H1 (cell line): ENCODE data around the gene KCNA1. TPM values are rescaled to one million over a fixed set of nuclear protein-coding genes. Genes with fewer than 3 reads are reported as not detected.

ENCODE experiments used
- CTCF ChIA-PET: fragments of 300-600 bp; sonication (Branson Sonifier 250); formaldehyde crosslinking; loops from one replicate; lab custom pipeline; 2021; ENCODE audit not compliant: partially characterized antibody; lab: Charles Lee
- POLR2A ChIA-PET: fragments of 300-600 bp; sonication (Branson Sonifier 250); formaldehyde crosslinking; loops from one replicate; lab custom pipeline; 2021; ENCODE audit warnings: inconsistent platforms; ENCODE audit not compliant: partially characterized antibody; lab: Charles Lee
- DNase-seq, 2 experiments: peaks; one replicate each; pipeline versions ENCODE4 v3.0.0 to v3.0.0-alpha.2; 2010 to 2022; ENCODE audit warnings: low spot score in 2 of 2, low read depth in 1 of 2, mixed read lengths in 1 of 2
- FAIRE-seq: peaks from 2 replicates; lab custom pipeline; 2011; peaks lifted over from hg19 to GRCh38; lab: Jason Lieb, UNC
- H2AFZ ChIP-seq: 2 replicates; pipeline ENCODE4 v1.8.1; 2012; ENCODE audit warnings: low read length, inconsistent platforms
- H2AK5ac ChIP-seq: 2 replicates; pipeline ENCODE4 v1.6.1; 2013; ENCODE audit warnings: low read depth, low read length
- H2BK120ac ChIP-seq: replicated peaks from 2 replicates; pipeline ENCODE3; 2013; ENCODE audit warnings: low read depth, low read length, inconsistent platforms
- H2BK12ac ChIP-seq: 2 replicates; pipeline ENCODE4 v1.6.1; 2013; ENCODE audit warnings: low read depth, low read length
- H2BK15ac ChIP-seq: 2 replicates; pipeline ENCODE4 v1.6.1; 2013; ENCODE audit warnings: low read length
- H2BK20ac ChIP-seq: 2 replicates; pipeline ENCODE4 v1.6.1; 2013; ENCODE audit warnings: low read length
- H2BK5ac ChIP-seq: 2 replicates; pipeline ENCODE4 v1.6.1; 2013; ENCODE audit warnings: low read depth, low read length
- H3K14ac ChIP-seq: 2 replicates; pipeline ENCODE4 v1.6.1; 2013; ENCODE audit warnings: inconsistent platforms; ENCODE audit not compliant: insufficient read length
- H3K18ac ChIP-seq: 2 replicates; pipeline ENCODE4 v1.6.1; 2013; ENCODE audit warnings: low read length; ENCODE audit errors: extremely low read depth
- H3K23ac ChIP-seq: 2 replicates; pipeline ENCODE4 v1.6.1; 2013; ENCODE audit warnings: inconsistent platforms; ENCODE audit not compliant: insufficient read length
- H3K23me2 ChIP-seq: 2 replicates; pipeline ENCODE4 v1.6.1; 2013; ENCODE audit warnings: low read depth, low read length
- H3K27ac ChIP-seq: 2 replicates; pipeline ENCODE4 v1.6.1; 2011; ENCODE audit warnings: low read depth, low read length, inconsistent platforms
- H3K27me3 ChIP-seq, 4 experiments: replicated peaks in 1 of 4; 1 replicate in 1 of 4; 2 replicates in 3 of 4; pipeline versions ENCODE4 v1.6.1 to v1.8.1; 2011 to 2013; ENCODE audit warnings: low read length in 3 of 4, mild to moderate bottlenecking in 3 of 4, inconsistent platforms in 2 of 4, mixed read lengths in 2 of 4, moderate library complexity in 1 of 4; ENCODE audit not compliant: control insufficient read depth in 3 of 4, insufficient read depth in 3 of 4; ENCODE audit errors: extremely low read depth in 1 of 4
- H3K36me3 ChIP-seq, 4 experiments: 2 replicates each; pipeline versions ENCODE4 v1.6.1 to v1.8.1; 2011 to 2013; ENCODE audit warnings: mild to moderate bottlenecking in 4 of 4, low read length in 3 of 4, moderate library complexity in 2 of 4, control low read depth in 1 of 4, inconsistent platforms in 1 of 4; ENCODE audit not compliant: insufficient read depth in 4 of 4, control insufficient read depth in 2 of 4
- H3K4ac ChIP-seq: replicated peaks from 2 replicates; pipeline ENCODE3; 2013; ENCODE audit warnings: low read length, low read depth, mixed read lengths, inconsistent platforms; ENCODE audit not compliant: insufficient read length
- H3K4me1 ChIP-seq, 4 experiments: replicated peaks in 1 of 4; 1 replicate in 1 of 4; 2 replicates in 3 of 4; pipeline versions ENCODE4 v1.6.1 to v1.8.1; 2011 to 2013; ENCODE audit warnings: low read length in 3 of 4, inconsistent platforms in 2 of 4, mixed read lengths in 1 of 4; ENCODE audit not compliant: insufficient read depth in 4 of 4, control insufficient read depth in 3 of 4
- H3K4me2 ChIP-seq, 2 experiments: 2 replicates each; pipeline versions ENCODE4 v1.6.1 to v1.8.1; 2011 to 2013; ENCODE audit warnings: low read depth in 2 of 2, low read length in 2 of 2, control low read depth in 1 of 2, inconsistent platforms in 1 of 2, mild to moderate bottlenecking in 1 of 2; ENCODE audit not compliant: insufficient read depth in 1 of 2
- H3K4me3 ChIP-seq, 4 experiments: fragments of 200-600, 300-600 bp in 1 of 4; sonication (generic), shearing (Covaris generic), sonication (Bioruptor Twin) in 1 of 4; 2 replicates each; pipeline versions ENCODE4 v1.5.1 to v1.8.1; 2011 to 2016; ENCODE audit warnings: low read length in 4 of 4, low read depth in 3 of 4, control low read depth in 2 of 4, inconsistent platforms in 2 of 4, mild to moderate bottlenecking in 2 of 4, mixed read lengths in 1 of 4, moderate library complexity in 1 of 4; ENCODE audit not compliant: insufficient read depth in 2 of 4; ENCODE audit errors: extremely low read depth in 1 of 4
- H3K56ac ChIP-seq: replicated peaks from 2 replicates; pipeline ENCODE3; 2013; ENCODE audit warnings: low read depth, mild to moderate bottlenecking, mixed read lengths, low read length, inconsistent platforms; ENCODE audit not compliant: insufficient read length
- H3K79me1 ChIP-seq: 2 replicates; pipeline ENCODE4 v1.6.1; 2013; ENCODE audit warnings: low read depth, low read length, control low read depth
- H3K79me2 ChIP-seq, 2 experiments: 2 replicates each; pipeline versions ENCODE4 v1.6.1 to v1.8.1; 2012 to 2013; ENCODE audit warnings: low read length in 2 of 2, mild to moderate bottlenecking in 2 of 2, inconsistent platforms in 1 of 2; ENCODE audit not compliant: insufficient read depth in 2 of 2, control insufficient read depth in 1 of 2
- H3K9ac ChIP-seq, 4 experiments: replicated peaks in 1 of 4; 1 replicate in 1 of 4; 2 replicates in 3 of 4; pipeline versions ENCODE4 v1.6.1 to v1.8.1; 2011 to 2013; ENCODE audit warnings: low read depth in 3 of 4, low read length in 3 of 4, control low read depth in 2 of 4, mild to moderate bottlenecking in 2 of 4, moderate library complexity in 2 of 4, inconsistent platforms in 1 of 4; ENCODE audit errors: extremely low read depth in 1 of 4
- H3K9me3 ChIP-seq, 2 experiments: 2 replicates each; pipeline versions ENCODE4 v1.6.1 to v1.8.1; 2012 to 2013; ENCODE audit warnings: mild to moderate bottlenecking in 2 of 2, moderate library complexity in 2 of 2, control low read depth in 1 of 2, inconsistent platforms in 1 of 2, low read depth in 1 of 2, low read length in 1 of 2, mixed read lengths in 1 of 2; ENCODE audit not compliant: insufficient read depth in 2 of 2
- H4K20me1 ChIP-seq, 2 experiments: replicated peaks in 1 of 2; 2 replicates each; pipeline versions ENCODE3 to v1.8.1; 2011 to 2013; ENCODE audit warnings: inconsistent platforms in 2 of 2, low read length in 2 of 2, mild to moderate bottlenecking in 1 of 2; ENCODE audit not compliant: insufficient read depth in 2 of 2, control insufficient read depth in 1 of 2
- H4K5ac ChIP-seq: 2 replicates; pipeline ENCODE4 v1.6.1; 2013; ENCODE audit warnings: low read length, low read depth, mixed read lengths, inconsistent platforms; ENCODE audit not compliant: insufficient read length
- H4K8ac ChIP-seq: 2 replicates; pipeline ENCODE4 v1.8.0; 2013; ENCODE audit warnings: mild to moderate bottlenecking, moderate library complexity, low read length, inconsistent platforms; ENCODE audit not compliant: insufficient read depth; ENCODE audit errors: extremely low read depth
- H4K91ac ChIP-seq: replicated peaks from 2 replicates; pipeline ENCODE3; 2013; ENCODE audit warnings: low read length, mixed read lengths, inconsistent platforms; ENCODE audit not compliant: insufficient read length
- ASH2L ChIP-seq: fragments of 200-600, 300-600 bp; sonication (generic); IDR thresholded peaks from one replicate; pipeline ENCODE4 v1.7.1; 2017; ENCODE audit warnings: low read length
- BRCA1 ChIP-seq: IDR thresholded peaks from 2 replicates; pipeline ENCODE4 v1.6.1; 2012; ENCODE audit warnings: low read depth, low read length, improper control_type of control experiment
- FOSL1 ChIP-seq: IDR thresholded peaks from 2 replicates; pipeline ENCODE4 v1.6.1; 2011; ENCODE audit warnings: mild to moderate bottlenecking, low read depth, low read length, moderate library complexity; ENCODE audit not compliant: insufficient read depth
- GABPA ChIP-seq: IDR thresholded peaks from 2 replicates; pipeline ENCODE4 v1.6.1; 2011; ENCODE audit warnings: mild to moderate bottlenecking, low read length, moderate library complexity, borderline replicate concordance; ENCODE audit not compliant: insufficient read depth
- NANOG ChIP-seq: IDR thresholded peaks from 2 replicates; pipeline ENCODE4 v1.6.1; 2011; ENCODE audit warnings: low read length, low read depth, mild to moderate bottlenecking, inconsistent platforms; ENCODE audit not compliant: insufficient read depth, poor library complexity, severe bottlenecking
- SIN3A ChIP-seq, 2 experiments: IDR thresholded peaks in 1 of 2; conservative IDR thresholded peaks in 1 of 2; 2 replicates each; pipeline ENCODE4 v1.6.1; 2011 to 2012; ENCODE audit warnings: low read length in 2 of 2, improper control_type of control experiment in 1 of 2, low read depth in 1 of 2, mild to moderate bottlenecking in 1 of 2
- SIX5 ChIP-seq: IDR thresholded peaks from 2 replicates; pipeline ENCODE4 v1.6.1; 2011; ENCODE audit warnings: mild to moderate bottlenecking, low read depth, low read length
- SUZ12 ChIP-seq: fragments of 200-600 bp; sonication (generic); IDR thresholded peaks from 2 replicates; pipeline ENCODE4 v1.6.1; 2012; ENCODE audit warnings: mild to moderate bottlenecking, inconsistent platforms, low read length, moderate library complexity, mixed read lengths
- YY1 ChIP-seq: IDR thresholded peaks from 2 replicates; pipeline ENCODE4 v1.6.1; 2011; ENCODE audit warnings: low read depth, mild to moderate bottlenecking, low read length
- ZNF274 ChIP-seq: IDR thresholded peaks from 2 replicates; pipeline ENCODE4 v1.7.0; 2012; ENCODE audit warnings: low read length, borderline replicate concordance; ENCODE audit errors: extremely low read depth
- WGBS, 2 experiments: shearing (Covaris generic) in 1 of 2; methylation state at CpG; one replicate each; pipeline versions ENCODE4 v1.1.6 to v1.1.7; 2013 to 2015; ENCODE audit warnings: low lambda C conversion rate in 2 of 2, mixed read lengths in 2 of 2, inconsistent platforms in 1 of 2, low coverage in 1 of 2, missing lambda C conversion rate in 1 of 2; ENCODE audit not compliant: insufficient replicate concordance in 2 of 2, insufficient coverage in 1 of 2, insufficient read length in 1 of 2; ENCODE audit errors: extremely low coverage in 1 of 2, missing lambda C conversion rate in 1 of 2; 5-methylcytosine and 5-hydroxymethylcytosine counted together
- long read RNA-seq, 2 experiments: library from RNA in 1 of 2; library from capped mRNA in 1 of 2; stranded (forward); transcript quantifications; one replicate each; pipeline ENCODE4 v2.0.0, GENCODE V29; 2021; ENCODE audit warnings: inconsistent platforms in 1 of 2
- polyA minus RNA-seq, 3 experiments: library from RNA; depleted of rRNA, polyadenylated mRNA; stranded (reverse); fragments of >200 nt; gene quantifications; 1 replicate in 2 of 3; 2 replicates in 1 of 3; pipeline ENCODE4 v1.2.3, GENCODE V29; 2011
- polyA plus RNA-seq, 7 experiments: library from polyadenylated mRNA; depleted of rRNA in 3 of 7; stranded (reverse) in 5 of 7; unstranded in 2 of 7; fragments of >200 nt in 5 of 7; fragments of 200-250 nt in 2 of 7; gene quantifications; 1 replicate in 5 of 7; 2 replicates in 1 of 7; 4 replicates in 1 of 7; pipeline versions ENCODE4 v1.2.1 to v1.2.3, GENCODE V29; 2011 to 2013; ENCODE audit warnings: missing spikeins in 2 of 7, mixed read lengths in 2 of 7
- total RNA-seq: library from RNA; stranded (reverse); fragmentation: NEBNext Ultra II Directional; extraction: Animal tissue kit (Norgen Biotek cat#: 25700); gene quantifications from 2 replicates; pipeline ENCODE4 v1.2.1, GENCODE V29; 2021

Gene KCNA1
- total RNA-seq = 0.23 and 0.30 TPM in 2 replicates
- 0.19 and 0.23 TPM in 2 replicates for polyA plus RNA-seq (2011; rRNA removed)
- polyA plus RNA-seq (2011; cell fraction: cytosol; rRNA removed) = 0.12 TPM
- 0.36 TPM for polyA plus RNA-seq (2011; cell fraction: nucleus; rRNA removed)
- polyA plus RNA-seq (2012, experiment 1 of 2) = 0.06 to 0.46 TPM (median 0.16 TPM) in 4 replicates
- polyA plus RNA-seq (2012, experiment 2 of 2) = 0.01 TPM
- polyA plus RNA-seq (2013, experiment 1 of 2) = 0.10 TPM
- polyA plus RNA-seq (2013, experiment 2 of 2) = 0.13 TPM
- 0.59 and 1.1 TPM in 2 replicates for polyA minus RNA-seq (2011; rRNA and poly(A)+ RNA removed)
- not detected for polyA minus RNA-seq (2011; cell fraction: cytosol; rRNA and poly(A)+ RNA removed)
- 1.3 TPM for polyA minus RNA-seq (2011; cell fraction: nucleus; rRNA and poly(A)+ RNA removed)
- long read RNA-seq, experiment 1 = 0 reads
- long read RNA-seq, experiment 2 = 0 reads

- ChIA-PET CTCF (interaction anchor here (0.7 to 12.1 kb wide), 12 partner anchors 10 to 243 kb away, joined by 3 to 162 read pairs (median 4); no protein-coding TSS in a partner anchor), POLR2A (no interaction called here)
- no peak within 1 kb of the TSS for H3K14ac ChIP-seq
- no peak within 1 kb of the TSS for H3K4ac ChIP-seq
- peaks cover 0 to 17% (median 10%) of the 10 kb centered on the region in 4 experiments; a peak in 6 of 7 replicates for H3K4me1 ChIP-seq
- no peak within 1 kb of the TSS for H4K5ac ChIP-seq
- no peak within 1 kb of the TSS for H2BK15ac ChIP-seq
- H3K18ac ChIP-seq = no peak within 1 kb of the TSS; the same call in 1 of the 2 replicates
- H2BK120ac ChIP-seq = no peak within 1 kb of the TSS
- H3K56ac ChIP-seq = no peak within 1 kb of the TSS
- H3K27ac ChIP-seq = no peak within 1 kb of the TSS
- no peaks in the 10 kb centered on the region for H3K79me2 ChIP-seq
- H3K23ac ChIP-seq = no peak within 1 kb of the TSS
- peaks cover 15% of the 10 kb centered on the region; the same call in 1 of the 2 replicates for H3K23me2 ChIP-seq
- no peak within 1 kb of the TSS for H3K9ac ChIP-seq
- peak within 1 kb of the TSS; percentile 1; the same call in 1 of the 2 replicates for H4K8ac ChIP-seq
- H3K9me3 ChIP-seq = peaks cover 3 to 9% of the 10 kb centered on the region in 2 experiments; a peak in 2 of 4 replicates
- WGBS, 2 experiments = 2% methylated on average over 52 of the region's 67 CpGs; no CpG with 5 or more reads in 1 of the 2 experiments
- H2AK5ac ChIP-seq = no peak within 1 kb of the TSS
- peak within 1 kb of the TSS; percentile 87 for H2AFZ ChIP-seq
- peaks cover 0 to 2% of the 10 kb centered on the region in 2 experiments for H4K20me1 ChIP-seq
- no peak for FAIRE-seq
- no peak within 1 kb of the TSS for H2BK12ac ChIP-seq
- no peaks in the 10 kb centered on the region for H3K79me1 ChIP-seq
- H3K27me3 ChIP-seq = peaks cover 33 to 58% (median 46%) of the 10 kb centered on the region in 4 experiments
- no peak within 1 kb of the TSS for H2BK5ac ChIP-seq
- peak within 1 kb of the TSS; percentile 46 to 70 (median 58) for H3K4me3 ChIP-seq
- peak within 1 kb of the TSS; percentile 88 to 99 for H3K4me2 ChIP-seq
- peak in 1 of 2 experiments; percentile 72 for DNase-seq
- no peaks in the 10 kb centered on the region; a peak in 1 of 8 replicates for H3K36me3 ChIP-seq
- H2BK20ac ChIP-seq = no peak within 1 kb of the TSS
- H4K91ac ChIP-seq = no peak within 1 kb of the TSS
- no peak for TF ChIP-seq YY1
- TF ChIP-seq ASH2L = peak; percentile 3
- no peak for TF ChIP-seq GABPA
- no peak for TF ChIP-seq FOSL1
- peak; percentile 97 for TF ChIP-seq SUZ12
- TF ChIP-seq BRCA1 = no peak
- no peak for TF ChIP-seq SIN3A (conservative IDR thresholded peaks at IDR 0.05 in 1 of 2, IDR thresholded peaks at IDR 0.05 in 1 of 2; ENCODE audit: low read depth in 1 of 2, low read length in 2 of 2)
- no peak for TF ChIP-seq NANOG
- TF ChIP-seq ZNF274 = no peak
- TF ChIP-seq SIX5 = no peak
These were observed at the start of gene KCNA1 for GRCh38 chr12:4909734-4910501. TSS of gene KCNA1 (plus strand) at chr12:4909905. CDS start at chr12:4911379, 1,474 bp downstream.
